HUES48 (cell line): ENCODE results near the gene SCGB2A2.

Source experiments
- H3K27ac ChIP-seq: one replicate; pipeline ENCODE4 v1.7.0; 2013; ENCODE audit warnings: low read depth, low read length, inconsistent platforms
- H3K27me3 ChIP-seq: 2 replicates; pipeline ENCODE4 v1.6.1; 2013; ENCODE audit warnings: mild to moderate bottlenecking, low read length; ENCODE audit not compliant: control insufficient read depth, insufficient read depth
- H3K36me3 ChIP-seq: 2 replicates; pipeline ENCODE4 v1.6.1; 2013; ENCODE audit warnings: low read length; ENCODE audit not compliant: control insufficient read depth, insufficient read depth
- H3K4me1 ChIP-seq: 2 replicates; pipeline ENCODE4 v1.6.1; 2013; ENCODE audit warnings: mild to moderate bottlenecking, low read length; ENCODE audit not compliant: control insufficient read depth, insufficient read depth
- H3K4me3 ChIP-seq: 2 replicates; pipeline ENCODE4 v1.5.1; 2013; ENCODE audit warnings: mild to moderate bottlenecking, low read depth, low read length
- H3K9ac ChIP-seq: 2 replicates; pipeline ENCODE4 v1.6.1; 2013; ENCODE audit warnings: mild to moderate bottlenecking, low read depth, low read length, moderate library complexity
- H3K9me3 ChIP-seq: 2 replicates; pipeline ENCODE4 v1.6.1; 2013; ENCODE audit warnings: low read length; ENCODE audit not compliant: control insufficient read depth, insufficient read depth

The SCGB2A2 gene

DNA sequence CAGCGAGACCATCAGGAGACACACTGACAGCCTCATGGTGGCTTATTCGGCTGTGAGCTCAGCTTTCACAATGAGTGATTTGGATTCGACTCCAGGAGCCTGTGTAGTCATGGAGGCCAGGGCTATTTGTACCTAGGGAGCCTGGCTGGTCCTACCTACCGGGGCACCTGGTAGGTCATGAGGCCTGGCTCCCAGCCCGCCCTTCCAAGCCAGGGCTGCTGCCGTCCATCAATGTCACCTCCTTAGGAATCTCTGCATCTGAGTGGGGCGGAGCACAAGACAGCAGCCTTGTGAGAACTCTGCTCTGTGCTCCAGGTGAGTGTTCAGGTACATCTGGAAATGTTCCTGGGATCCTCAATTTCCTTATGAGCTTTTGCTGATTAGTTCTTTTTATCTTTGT, 29.0 kb downstream of the SCGB2A2 start, which contains the start of gene SCGB1D4:
Gene SCGB1D4 (minus strand): TSS at position 101 of the 400 bp plus-strand sequence. CDS start 65 bp downstream, at position 36.
- Histone ChIP-seq H3K36me3 (no peaks in the 10 kb centered on the region), H3K9me3 (no peaks in the 10 kb centered on the region), H3K9ac (no peak within 1 kb of the TSS), H3K4me1 (no peaks in the 10 kb centered on the region), H3K4me3 (no peak within 1 kb of the TSS), H3K27ac (no peak within 1 kb of the TSS), H3K27me3 (no peaks in the 10 kb centered on the region; the same call in 1 of the 2 replicates)

DNA sequence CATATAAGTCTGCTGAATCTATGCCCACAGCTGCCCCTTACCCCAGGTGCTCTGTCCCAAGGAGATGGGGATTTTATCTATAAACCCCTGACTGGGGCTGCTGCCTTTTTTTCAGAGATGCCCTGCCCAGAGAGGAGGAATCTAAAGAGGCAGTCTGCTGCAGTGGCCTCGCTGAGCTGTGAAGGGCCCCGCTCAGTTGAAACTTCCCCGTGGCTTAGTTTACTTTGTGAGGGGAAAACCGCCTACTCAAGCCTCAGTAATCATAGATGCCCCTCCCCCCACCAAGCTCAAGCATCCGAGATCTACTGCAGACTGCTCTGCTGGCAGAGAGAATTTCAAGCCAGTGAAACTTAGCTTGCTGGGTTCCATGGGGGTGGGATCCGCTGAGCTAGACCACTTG, 36.3 kb downstream of the SCGB2A2 start:
- Histone ChIP-seq H3K9ac (no peak overlapping the region), H3K27me3 (no peaks in the 10 kb centered on the region; the same call in 1 of the 2 replicates), H3K27ac (no peak overlapping the region), H3K36me3 (no peaks in the 10 kb centered on the region), H3K4me1 (no peaks in the 10 kb centered on the region), H3K9me3 (no peaks in the 10 kb centered on the region), H3K4me3 (no peak overlapping the region)

- no peaks in the 10 kb centered on the region for H3K36me3 ChIP-seq
- no peak overlapping the region for H3K4me3 ChIP-seq
- no peak overlapping the region for H3K27ac ChIP-seq
- no peaks in the 10 kb centered on the region for H3K4me1 ChIP-seq
- H3K9ac ChIP-seq: no peak overlapping the region
- H3K9me3 ChIP-seq: no peaks in the 10 kb centered on the region
- no peaks in the 10 kb centered on the region; the same call in 1 of the 2 replicates for H3K27me3 ChIP-seq
These were observed 38.0 kb downstream of the SCGB2A2 start for GRCh38 chr11:62307950-62308349.

DNA sequence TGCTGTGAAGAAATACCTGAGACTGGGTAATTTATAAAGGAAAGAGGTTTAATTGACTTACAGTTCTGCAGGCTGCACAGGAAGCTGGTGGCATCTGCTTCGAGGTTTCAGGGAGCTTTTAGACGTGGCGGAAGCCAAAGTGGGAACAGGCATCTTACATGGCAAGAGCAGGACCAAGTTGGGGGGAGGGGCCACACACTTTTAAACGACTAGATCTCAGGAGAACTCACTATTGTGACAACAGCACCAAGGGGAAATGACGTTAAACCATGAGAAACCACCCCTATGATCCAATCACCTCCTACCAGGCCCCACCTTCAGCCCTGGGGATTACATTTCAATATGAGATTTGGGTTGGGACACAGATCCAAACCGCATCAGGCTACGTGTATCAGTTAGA, 40.0 kb downstream of the SCGB2A2 start:
- Histone ChIP-seq H3K9me3 (no peaks in the 10 kb centered on the region), H3K4me1 (no peaks in the 10 kb centered on the region), H3K36me3 (no peaks in the 10 kb centered on the region), H3K4me3 (no peak overlapping the region), H3K27me3 (no peaks in the 10 kb centered on the region), H3K27ac (no peak overlapping the region), H3K9ac (no peak overlapping the region)

- H3K4me1 ChIP-seq: no peaks in the 10 kb centered on the region
- no peaks in the 10 kb centered on the region for H3K36me3 ChIP-seq
- no peak overlapping the region for H3K9ac ChIP-seq
- H3K9me3 ChIP-seq: no peaks in the 10 kb centered on the region
- no peaks in the 10 kb centered on the region for H3K27me3 ChIP-seq
- no peak overlapping the region for H3K4me3 ChIP-seq
- no peak overlapping the region for H3K27ac ChIP-seq
These were observed 45.5 kb downstream of the SCGB2A2 start for GRCh38 chr11:62315431-62315830.

GRCh38 chr11:62322524-62322923, 52.6 kb downstream of the SCGB2A2 start:
- no peak overlapping the region for H3K4me3 ChIP-seq
- no peaks in the 10 kb centered on the region for H3K27me3 ChIP-seq
- H3K9me3 ChIP-seq: no peaks in the 10 kb centered on the region
- H3K9ac ChIP-seq: no peak overlapping the region
- peaks cover 17% of the 10 kb centered on the region for H3K4me1 ChIP-seq
- no peaks in the 10 kb centered on the region for H3K36me3 ChIP-seq
- no peak overlapping the region for H3K27ac ChIP-seq
